Measurements from ENCODE around the gene TLE1.

TLE1 gene

DNA sequence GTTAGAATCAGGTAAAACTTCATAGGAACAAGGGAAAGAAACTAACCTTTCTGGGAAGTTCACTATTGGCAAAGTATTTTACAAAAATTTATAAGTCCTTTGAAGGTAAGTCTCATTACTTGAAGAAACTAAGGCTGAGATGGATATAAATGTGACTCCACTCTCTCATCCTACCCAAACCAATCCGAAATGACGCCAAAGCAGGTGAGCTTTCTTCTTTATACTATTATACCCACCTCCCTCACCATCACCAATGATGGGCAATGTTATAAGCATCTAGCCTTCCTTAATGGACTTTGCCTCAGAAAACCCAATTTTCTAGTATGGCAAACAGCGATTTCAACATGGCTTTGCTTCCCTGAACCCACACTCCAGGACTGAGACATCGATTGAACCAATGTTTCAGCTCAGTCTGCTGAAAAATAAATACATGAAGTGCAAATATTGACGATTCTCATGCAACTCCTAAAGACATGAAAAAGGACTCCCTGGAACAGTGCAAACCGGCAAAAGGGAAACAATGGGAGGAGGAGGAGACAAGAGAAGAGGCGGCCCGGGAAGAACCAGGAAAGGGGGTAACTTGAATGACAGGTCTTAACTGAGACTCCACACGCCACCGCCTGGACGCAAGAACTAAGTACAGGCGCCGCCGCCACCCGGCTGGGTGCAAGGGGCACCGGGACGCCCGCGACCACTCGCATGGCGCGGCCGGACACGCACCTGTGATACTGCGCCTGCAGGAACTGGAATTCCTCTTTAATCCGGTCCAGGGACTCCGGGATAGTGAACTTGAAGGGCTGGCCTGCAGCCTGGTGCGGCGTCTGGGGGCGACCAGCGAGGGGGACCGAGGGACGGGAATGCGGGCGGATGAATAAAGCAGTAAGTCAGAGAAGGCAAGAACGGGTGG lies 2.5 kb downstream of the TLE1 start:
- no peak for DNase-seq (ENCODE audit: low read depth in 2 of 2)

GRCh38 chr9:81685763-81686613 lies 3.4 kb downstream of the TLE1 start:
- no peak for DNase-seq (ENCODE audit: low read depth in 2 of 2)

GRCh38 chr9:81684635-81685034 lies 4.7 kb downstream of the TLE1 start:
- DNase-seq (ENCODE audit: low read depth in 2 of 2) = no peak

DNA sequence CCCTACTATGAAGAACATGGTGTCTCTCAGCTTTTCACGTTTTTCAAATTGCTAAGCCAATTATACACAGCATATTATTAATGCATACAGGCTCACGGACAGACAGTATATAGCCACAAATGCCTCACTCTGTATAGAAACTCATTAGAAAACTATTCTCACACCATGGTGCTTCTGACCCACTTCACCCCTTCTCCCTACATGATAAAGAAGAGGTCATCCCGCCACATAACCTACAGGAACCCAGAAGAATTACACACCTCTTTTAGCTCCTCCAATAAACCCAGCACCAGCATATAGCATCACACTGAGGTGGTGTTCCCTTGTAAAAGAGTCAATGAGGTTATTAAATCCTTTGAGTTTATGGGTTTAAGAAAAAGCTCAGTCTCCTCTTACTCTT lies 5.6 kb downstream of the TLE1 start:
- DNase-seq (ENCODE audit: low read depth in 2 of 2) = no peak

- DNase-seq (ENCODE audit: low read depth in 2 of 2) = no peak
These were observed 6.1 kb downstream of the TLE1 start for GRCh38 chr9:81683238-81683637.

- no peak for DNase-seq (ENCODE audit: low read depth in 2 of 2)
These were observed 6.5 kb downstream of the TLE1 start for GRCh38 chr9:81682797-81683196.

DNA sequence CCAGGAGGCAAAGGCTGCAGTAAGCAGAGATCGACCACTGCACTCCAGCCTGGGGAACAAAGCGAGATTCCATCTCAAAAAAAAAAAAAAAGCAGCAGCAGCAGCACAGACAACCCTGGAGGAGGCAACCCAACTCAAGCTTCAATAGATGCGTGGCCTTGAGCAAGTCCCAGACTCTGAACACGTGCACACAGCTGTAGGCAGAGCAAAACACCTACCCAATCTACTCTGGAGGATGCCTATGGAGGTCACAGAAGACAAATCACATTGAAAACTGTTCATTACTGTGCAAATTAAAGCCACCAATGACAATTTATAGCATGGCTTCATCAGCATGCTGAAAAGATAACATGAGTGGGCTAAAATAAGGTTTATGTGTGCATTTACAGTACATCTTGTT lies 7.2 kb downstream of the TLE1 start:
- no peak for DNase-seq (ENCODE audit: low read depth in 2 of 2)

GRCh38 chr9:81680506-81680905 lies 8.8 kb downstream of the TLE1 start:
- DNase-seq (ENCODE audit: low read depth in 2 of 2) = no peak

GRCh38 chr9:81680006-81680405 lies 9.3 kb downstream of the TLE1 start:
- DNase-seq (ENCODE audit: low read depth in 2 of 2) = no peak

DNA sequence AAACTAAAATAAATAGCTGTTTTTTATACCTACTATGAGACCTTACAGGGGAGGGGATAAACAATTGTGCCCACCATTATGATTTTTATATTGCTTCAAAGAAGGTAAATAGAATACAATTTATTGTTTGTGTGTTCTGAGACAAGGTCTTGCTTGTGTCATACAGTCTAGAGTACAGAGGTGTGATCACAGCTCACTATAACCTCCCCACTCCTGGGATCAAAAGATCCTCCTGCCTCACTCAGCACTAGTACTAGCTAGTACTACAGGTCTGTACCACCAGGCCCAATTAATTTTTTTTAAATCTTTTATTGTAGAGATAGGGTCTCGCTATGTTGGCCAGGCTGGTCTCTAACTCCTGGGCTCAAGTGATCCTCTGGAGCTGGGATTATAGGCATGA lies 11.3 kb downstream of the TLE1 start:
- no peak for DNase-seq (ENCODE audit: low read depth in 2 of 2)

- no peak for DNase-seq (ENCODE audit: low read depth in 2 of 2)
These were observed 13.0 kb downstream of the TLE1 start for GRCh38 chr9:81676395-81676794.

GRCh38 chr9:81673310-81673709 lies 16.0 kb downstream of the TLE1 start:
- no peak for DNase-seq (ENCODE audit: low read depth in 2 of 2)

DNA sequence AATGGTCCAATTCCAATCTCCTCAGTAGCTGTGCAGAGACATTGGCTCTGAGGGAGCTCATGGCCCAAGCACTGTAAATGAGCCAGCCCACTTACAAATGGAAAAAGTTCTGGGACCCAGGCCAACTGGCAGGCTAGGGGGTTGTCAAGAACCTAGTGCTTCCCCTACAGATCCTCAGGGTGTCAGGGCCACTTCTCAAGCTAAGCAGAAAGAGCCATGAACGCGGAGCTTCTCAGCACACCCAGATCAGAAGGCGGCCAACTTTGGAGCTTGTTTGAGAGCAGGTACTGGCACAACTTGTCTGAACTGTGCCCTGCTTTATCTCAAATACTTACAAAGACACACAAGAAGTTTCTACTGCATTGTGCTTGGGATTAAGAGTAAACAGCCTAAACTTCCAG lies 17.5 kb downstream of the TLE1 start:
- no peak for DNase-seq (ENCODE audit: low read depth in 2 of 2)

DNA sequence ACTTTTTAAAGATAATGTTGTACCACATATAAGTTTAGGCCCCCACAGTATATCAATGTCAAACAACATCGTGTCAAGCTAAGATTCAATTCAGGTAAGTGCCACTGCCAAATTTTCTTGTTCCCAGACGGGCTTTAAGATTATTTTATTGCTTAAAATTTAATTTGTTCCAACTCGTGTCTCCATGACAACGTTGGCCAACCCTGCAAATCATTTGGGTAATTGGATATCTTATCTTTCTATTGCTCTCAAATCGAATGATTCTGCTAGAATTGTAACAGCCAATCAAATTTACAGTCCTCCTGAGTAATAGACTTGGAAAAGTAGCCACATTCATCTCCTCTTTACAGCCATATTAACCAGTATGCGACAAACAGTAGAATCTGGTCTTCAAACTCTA lies 19.5 kb downstream of the TLE1 start:
- DNase-seq (ENCODE audit: low read depth in 2 of 2) = no peak

GRCh38 chr9:81669041-81669651 lies 20.2 kb downstream of the TLE1 start:
- DNase-seq (ENCODE audit: low read depth in 2 of 2) = no peak

DNA sequence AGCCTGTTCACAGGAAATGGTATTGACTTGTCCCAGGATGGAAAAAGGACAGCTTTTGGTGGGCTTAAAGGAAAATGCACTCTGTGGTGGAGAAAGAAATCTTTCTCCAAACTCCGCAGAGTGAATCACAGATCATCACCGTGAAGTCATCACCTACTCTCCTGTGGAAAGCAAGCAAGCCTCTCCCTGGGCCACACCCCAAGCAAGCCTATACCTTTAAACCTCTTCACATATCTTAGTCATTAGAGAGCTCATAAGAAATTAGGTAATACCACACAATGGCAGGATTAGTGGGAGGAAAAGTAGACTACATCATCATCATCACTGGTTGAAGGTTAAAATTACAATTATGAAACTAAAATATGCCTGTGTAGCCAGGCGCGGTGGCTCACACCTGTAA lies 23.2 kb downstream of the TLE1 start:
- DNase-seq (ENCODE audit: low read depth in 2 of 2) = no peak

DNA sequence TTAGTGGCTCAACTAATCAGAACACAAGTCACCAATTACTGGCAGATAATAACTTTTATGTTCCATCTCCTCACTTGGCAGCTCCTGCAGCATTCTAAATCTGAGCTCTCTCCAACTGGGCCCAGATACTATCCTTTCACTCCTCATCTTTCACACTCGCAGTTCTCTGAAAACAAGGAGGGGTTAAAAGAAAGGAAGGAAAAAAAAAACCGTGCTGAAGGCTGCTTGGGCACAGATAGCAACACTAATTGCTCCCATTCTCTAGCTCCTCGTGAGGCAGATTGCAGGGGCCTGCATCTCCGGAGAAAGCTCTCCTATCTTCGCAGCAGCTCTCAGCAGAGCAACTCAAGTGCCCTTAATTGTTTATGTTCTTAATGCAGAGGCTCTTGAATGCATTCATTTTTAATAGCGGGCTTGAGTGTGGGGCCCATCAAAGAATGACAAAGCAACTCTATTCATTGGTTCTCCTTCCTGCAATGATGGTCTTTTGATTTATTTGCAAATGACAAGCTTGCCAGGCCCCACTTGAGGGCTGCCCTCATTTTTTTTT lies 23.9 kb downstream of the TLE1 start:
- DNase-seq (ENCODE audit: low read depth in 2 of 2) = no peak

- no peak for DNase-seq (ENCODE audit: low read depth in 2 of 2)
These were observed 24.6 kb downstream of the TLE1 start for GRCh38 chr9:81664638-81665222.

DNA sequence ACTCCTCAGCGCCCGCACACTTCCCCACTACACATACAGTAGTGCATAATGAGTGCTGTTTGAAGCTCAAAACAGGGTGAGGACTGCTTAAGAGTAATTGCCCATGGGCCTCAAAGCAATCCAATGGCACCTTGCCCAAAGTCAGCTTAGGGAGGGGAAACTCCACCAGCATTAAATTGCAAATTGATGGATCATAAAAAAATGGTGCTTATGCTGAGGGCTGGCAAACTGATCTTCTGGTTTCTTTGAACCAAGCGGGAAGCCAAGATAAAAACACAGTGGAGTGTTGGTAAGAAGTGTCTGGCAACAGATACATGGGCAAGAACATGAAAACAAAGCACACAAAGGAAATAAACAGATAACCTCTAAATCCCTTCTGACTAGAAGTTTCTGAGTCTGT lies 28.0 kb downstream of the TLE1 start:
- DNase-seq (ENCODE audit: low read depth in 2 of 2) = no peak

- DNase-seq (ENCODE audit: low read depth in 2 of 2) = no peak
These were observed 32.4 kb downstream of the TLE1 start for GRCh38 chr9:81656871-81657337.

- DNase-seq (ENCODE audit: low read depth in 2 of 2) = no peak
These were observed 33.3 kb downstream of the TLE1 start for GRCh38 chr9:81656004-81656403.

DNA sequence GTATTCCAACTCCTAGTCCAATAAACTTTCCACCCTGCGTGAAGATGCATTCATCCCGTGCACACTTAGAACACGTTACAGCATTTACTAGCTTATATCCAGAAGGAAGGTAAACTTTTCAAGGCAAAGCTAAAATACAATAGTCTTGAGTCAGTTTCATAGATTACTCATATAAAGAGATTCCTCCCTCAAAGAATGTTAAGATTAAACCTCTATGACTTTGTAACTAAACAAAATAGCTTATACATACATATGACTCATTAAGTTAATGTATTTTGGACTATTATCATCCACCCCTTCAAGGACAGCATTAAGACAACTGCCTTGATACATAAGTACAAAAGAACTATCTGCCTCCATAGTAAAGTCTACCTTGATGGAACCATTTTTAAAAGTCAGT lies 36.1 kb downstream of the TLE1 start:
- DNase-seq (ENCODE audit: low read depth in 2 of 2) = no peak
